Upper lobe of left lung (tissue), 6 donors: ENCODE measurements around the gene BMP6. TPM values are rescaled to one million over a fixed set of nuclear protein-coding genes. Genes with fewer than 3 reads are reported as not detected.

ENCODE experiments used
- ATAC-seq, 2 donors: fragments of 200-7000 bp; cut with Tn5 transposase; one replicate each; pipeline ENCODE4 v1.9.1; 2022; ENCODE audit warnings: mild to moderate bottlenecking in 2 of 2, moderate library complexity in 2 of 2; ENCODE audit not compliant: low FRiP score in 2 of 2
- DNase-seq, 2 donors: peaks; one replicate each; pipeline ENCODE4 v3.0.0-alpha.2; 2019 to 2020
- H3K27ac ChIP-seq, 4 donors: fragments of 200-600 bp; sonication (generic); one replicate each; pipeline ENCODE4 v1.5.1; 2016 to 2019
- H3K27me3 ChIP-seq, 4 donors: fragments of 200-600 bp; sonication (generic); one replicate each; pipeline ENCODE4 v1.5.1; 2017 to 2019
- H3K36me3 ChIP-seq, 4 donors: fragments of 200-600 bp; sonication (generic); one replicate each; pipeline ENCODE4 v1.5.1; 2016 to 2019
- H3K4me1 ChIP-seq, 4 donors: fragments of 200-600 bp; sonication (generic); one replicate each; pipeline ENCODE4 v1.5.1; 2018 to 2019
- H3K4me3 ChIP-seq, 4 donors: fragments of 200-600 bp; sonication (generic); one replicate each; pipeline ENCODE4 v1.5.1; 2017 to 2019; ENCODE audit warnings: mild to moderate bottlenecking in 2 of 4, moderate library complexity in 1 of 4
- H3K9me3 ChIP-seq, 4 donors: fragments of 200-600 bp; sonication (generic); one replicate each; pipeline ENCODE4 v1.5.1; 2018 to 2019
- CTCF ChIP-seq, 6 experiments: fragments of 450-650 bp in 4 of 6; fragments of 200-600 bp in 2 of 6; sonication (generic) in 2 of 6; IDR thresholded peaks; one replicate each; pipeline ENCODE4 v1.5.1; 2016 to 2019; ENCODE audit warnings: antibody characterized with exemption in 6 of 6
- EP300 ChIP-seq, 4 donors: sonication (generic); formaldehyde crosslinking; IDR thresholded peaks; one replicate each; pipeline ENCODE4 v1.5.1; 2017; ENCODE audit warnings: antibody characterized with exemption in 4 of 4, control low read depth in 2 of 4
- POLR2A ChIP-seq, 4 donors: fragments of 450-650 bp; IDR thresholded peaks; one replicate each; pipeline ENCODE4 v1.5.1; 2016 to 2017; ENCODE audit warnings: antibody characterized with exemption in 4 of 4, mild to moderate bottlenecking in 2 of 4
- POLR2AphosphoS5 ChIP-seq, 2 donors: sonication (generic); formaldehyde crosslinking; IDR thresholded peaks; one replicate each; pipeline ENCODE4 v1.5.1; 2017; ENCODE audit warnings: antibody characterized with exemption in 2 of 2
- WGBS, 2 donors: methylation state at CpG; one replicate each; pipeline ENCODE4 v1.1.5; 2017 to 2018; 5-methylcytosine and 5-hydroxymethylcytosine counted together
- total RNA-seq, 6 donors: library from RNA; depleted of rRNA in 4 of 6; stranded (reverse); fragments of >200 nt in 4 of 6; gene quantifications; one replicate each; pipeline versions ENCODE4 v1.1.0 to v1.2.1, GENCODE V29; 2016 to 2021
- donor health status: DM: no; HTN: no; CAD: no; lungs with moderate emphysema.
- donor health status: DM: no; HTN: yes; CAD: no; lungs with severe emphysema.

The BMP6 gene
- total RNA-seq, 6 donors from 2014 or later, result 1.0 to 25.4 (median 5.2) TPM

DNA sequence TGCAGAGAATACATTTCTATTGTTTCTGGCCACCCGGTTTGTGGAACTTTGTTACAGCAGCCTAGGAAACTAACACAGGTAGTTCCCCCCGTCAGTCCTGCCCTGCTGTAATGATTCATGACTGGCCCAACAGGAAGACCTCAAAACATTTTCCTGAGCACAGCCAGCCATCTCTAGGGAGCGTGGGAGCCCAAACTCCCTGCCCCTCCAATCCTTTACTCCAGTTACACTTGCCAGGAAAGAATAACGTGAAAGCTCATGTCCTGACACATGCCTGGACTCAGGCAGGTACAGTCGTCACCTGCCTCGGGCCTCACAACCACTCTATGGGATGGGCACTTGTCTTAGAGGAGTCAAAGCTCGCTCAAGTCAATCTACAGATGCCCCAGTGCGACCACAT, 176.3 kb downstream of the BMP6 start:
- Histone ChIP-seq H3K9me3 (no peaks in the 10 kb centered on the region), H3K36me3 (peaks cover 14 to 76% (median 59%) of the 10 kb centered on the region in 4 donors), H3K4me3 (no peak overlapping the region), H3K27me3 (no peaks in the 10 kb centered on the region), H3K27ac (no peak overlapping the region), H3K4me1 (peaks cover 0 to 9% (median 3%) of the 10 kb centered on the region in 4 donors)
- DNase-seq, result no peak
- 78 to 88% methylated on average over 4 to 8 of the region's 8 CpGs for WGBS, 2 donors
- TF ChIP-seq POLR2AphosphoS5 (IDR thresholded peaks at IDR 0.05), result no peak
- no peak for TF ChIP-seq POLR2A (IDR thresholded peaks at IDR 0.05)
- TF ChIP-seq EP300 (IDR thresholded peaks at IDR 0.05), result no peak
- TF ChIP-seq CTCF (IDR thresholded peaks at IDR 0.05), result no peak
- ATAC-seq, result no peak

DNA sequence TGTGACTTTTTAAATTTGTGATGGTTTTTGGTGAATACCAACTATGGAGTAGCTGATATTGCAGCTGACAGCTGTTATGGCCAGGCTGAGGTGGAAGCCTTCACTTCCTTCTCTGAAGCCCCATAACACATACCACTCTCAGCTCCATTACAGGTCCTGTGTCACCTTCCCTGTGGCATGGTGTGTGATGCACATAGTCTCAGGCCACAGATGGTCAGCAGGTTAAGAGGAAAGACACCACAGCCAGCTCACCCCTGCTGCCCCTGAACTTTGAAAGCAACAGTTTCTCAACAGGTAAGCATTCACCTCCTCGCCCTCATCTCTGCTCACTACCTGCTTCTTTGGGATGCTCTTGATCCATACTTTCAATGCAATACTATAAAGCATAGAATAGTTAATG, 177.0 kb downstream of the BMP6 start:
- DNase-seq (no peak), ATAC-seq (no peak)
- TF ChIP-seq CTCF (IDR thresholded peaks at IDR 0.05), result no peak
- no peak for TF ChIP-seq POLR2A (IDR thresholded peaks at IDR 0.05)
- TF ChIP-seq EP300 (IDR thresholded peaks at IDR 0.05), result no peak
- no peak for TF ChIP-seq POLR2AphosphoS5 (IDR thresholded peaks at IDR 0.05)
- no peak overlapping the region for H3K27ac ChIP-seq
- peaks cover 0 to 11% (median 7%) of the 10 kb centered on the region in 4 donors for H3K4me1 ChIP-seq
- H3K36me3 ChIP-seq, result peaks cover 14 to 69% (median 55%) of the 10 kb centered on the region in 4 donors
- 93 to 96% methylated on average over 1 of the region's 1 CpG for WGBS, 2 donors
- H3K4me3 ChIP-seq, result no peak overlapping the region
- H3K9me3 ChIP-seq, result no peaks in the 10 kb centered on the region
- H3K27me3 ChIP-seq, result no peaks in the 10 kb centered on the region

- TF ChIP-seq EP300 (IDR thresholded peaks at IDR 0.05) (no peak), CTCF (IDR thresholded peaks at IDR 0.05) (no peak), POLR2A (IDR thresholded peaks at IDR 0.05) (no peak), POLR2AphosphoS5 (IDR thresholded peaks at IDR 0.05) (no peak)
- no peaks in the 10 kb centered on the region for H3K9me3 ChIP-seq
- ATAC-seq (no peak), DNase-seq (no peak)
- peaks cover 3 to 17% (median 11%) of the 10 kb centered on the region in 4 donors for H3K4me1 ChIP-seq
- WGBS, 2 donors, result 82 to 84% methylated on average over 3 of the region's 3 CpGs
- no peak overlapping the region for H3K27ac ChIP-seq
- no peak overlapping the region for H3K4me3 ChIP-seq
- H3K27me3 ChIP-seq, result no peaks in the 10 kb centered on the region
- H3K36me3 ChIP-seq, result peaks cover 14 to 61% (median 50%) of the 10 kb centered on the region in 4 donors
These were observed 177.8 kb downstream of the BMP6 start for GRCh38 chr6:7903673-7904072.

- Histone ChIP-seq H3K27ac (no peak overlapping the region), H3K4me3 (no peak overlapping the region), H3K9me3 (no peaks in the 10 kb centered on the region), H3K36me3 (peaks cover 14 to 51% (median 42%) of the 10 kb centered on the region in 4 donors), H3K27me3 (no peaks in the 10 kb centered on the region), H3K4me1 (peaks cover 11 to 28% (median 20%) of the 10 kb centered on the region in 4 donors)
- no peak for DNase-seq
- 78 to 79% methylated on average over 5 of the region's 5 CpGs for WGBS, 2 donors
- TF ChIP-seq POLR2A (IDR thresholded peaks at IDR 0.05) (no peak), EP300 (IDR thresholded peaks at IDR 0.05) (no peak), CTCF (IDR thresholded peaks at IDR 0.05) (no peak), POLR2AphosphoS5 (IDR thresholded peaks at IDR 0.05) (no peak)
- no peak for ATAC-seq
These were observed 178.9 kb downstream of the BMP6 start for GRCh38 chr6:7904654-7905319.

GRCh38 chr6:7905416-7905815, 179.5 kb downstream of the BMP6 start:
- WGBS, 2 donors, result 84 to 88% methylated on average over 2 of the region's 2 CpGs
- no peak overlapping the region for H3K4me3 ChIP-seq
- no peak for DNase-seq
- H3K36me3 ChIP-seq, result peaks cover 14 to 45% (median 37%) of the 10 kb centered on the region in 4 donors
- H3K27ac ChIP-seq, result no peak overlapping the region
- TF ChIP-seq CTCF (IDR thresholded peaks at IDR 0.05), result no peak
- TF ChIP-seq POLR2A (IDR thresholded peaks at IDR 0.05), result no peak
- no peak for TF ChIP-seq EP300 (IDR thresholded peaks at IDR 0.05)
- TF ChIP-seq POLR2AphosphoS5 (IDR thresholded peaks at IDR 0.05), result no peak
- ATAC-seq, result no peak
- no peaks in the 10 kb centered on the region for H3K9me3 ChIP-seq
- H3K27me3 ChIP-seq, result no peaks in the 10 kb centered on the region
- peaks cover 11 to 29% (median 20%) of the 10 kb centered on the region in 4 donors for H3K4me1 ChIP-seq
